GM18507 (cell line): ENCODE results near the gene C21orf91.
A peak's percentile ranks its signal among the peaks of the same experiment; 100 is the strongest.

Experiments
- DNase-seq: peaks from one replicate; pipeline ENCODE4 v3.0.0; 2011; ENCODE audit warnings: low read depth; ENCODE audit not compliant: insufficient read length; ENCODE audit errors: extremely low spot score
- FAIRE-seq: peaks from 2 replicates; lab custom pipeline; 2011; peaks lifted over from hg19 to GRCh38; lab: Jason Lieb, UNC

Gene C21orf91

DNA sequence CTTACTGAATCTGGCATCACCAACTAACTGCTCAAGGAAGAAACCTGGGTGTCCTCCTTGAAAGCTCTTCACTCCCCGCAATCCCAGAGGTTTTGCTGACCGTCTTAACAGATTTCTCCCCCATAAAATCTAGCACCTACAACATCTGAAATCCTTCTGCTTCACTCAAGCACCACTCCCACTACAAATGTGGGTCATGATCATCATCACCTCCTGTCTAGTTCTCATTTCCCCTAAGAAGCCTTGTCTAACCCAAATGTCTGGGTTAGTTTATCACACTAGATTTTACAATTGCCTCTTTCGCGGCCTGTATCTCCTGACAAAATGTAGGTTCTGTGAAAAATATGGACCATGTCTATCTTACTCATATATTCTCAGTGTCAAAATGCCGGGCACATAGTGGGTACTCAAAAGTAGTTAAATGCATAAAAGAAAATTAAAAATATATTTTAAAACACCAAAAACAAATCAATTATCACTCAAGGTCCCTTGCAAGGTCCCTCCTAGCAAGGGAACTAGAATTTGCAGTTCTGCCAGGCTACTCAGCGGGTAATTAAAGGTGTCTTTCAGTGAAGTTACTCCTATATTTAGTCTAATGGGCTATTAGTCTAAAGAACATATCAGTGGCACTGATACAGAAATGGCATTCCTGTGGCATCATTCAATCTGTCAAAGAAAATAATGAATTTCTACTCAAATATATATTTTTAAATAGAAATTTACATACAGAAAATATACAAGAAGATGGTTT lies 19.6 kb downstream of the C21orf91 start:
- FAIRE-seq (no peak), DNase-seq (no peak)

DNA sequence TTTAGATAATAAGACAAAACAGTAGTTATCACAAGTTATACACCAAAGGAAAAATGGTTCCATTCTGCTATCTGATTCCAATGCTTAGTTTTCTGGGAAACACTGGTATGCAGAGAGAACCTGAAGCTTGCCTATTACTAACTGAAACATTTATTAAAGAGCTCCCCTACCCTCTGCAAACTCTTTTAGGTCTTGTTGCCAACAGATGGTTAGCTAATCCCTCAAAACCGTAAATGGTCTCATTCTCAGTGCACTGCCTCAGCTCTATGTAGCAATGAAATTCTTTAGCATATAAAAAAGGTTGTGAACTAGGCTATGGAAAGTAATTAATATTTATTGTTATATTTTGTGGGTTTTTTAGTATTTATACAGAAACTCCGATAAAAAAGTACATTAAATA lies 20.4 kb downstream of the C21orf91 start:
- DNase-seq (no peak), FAIRE-seq (no peak)

DNA sequence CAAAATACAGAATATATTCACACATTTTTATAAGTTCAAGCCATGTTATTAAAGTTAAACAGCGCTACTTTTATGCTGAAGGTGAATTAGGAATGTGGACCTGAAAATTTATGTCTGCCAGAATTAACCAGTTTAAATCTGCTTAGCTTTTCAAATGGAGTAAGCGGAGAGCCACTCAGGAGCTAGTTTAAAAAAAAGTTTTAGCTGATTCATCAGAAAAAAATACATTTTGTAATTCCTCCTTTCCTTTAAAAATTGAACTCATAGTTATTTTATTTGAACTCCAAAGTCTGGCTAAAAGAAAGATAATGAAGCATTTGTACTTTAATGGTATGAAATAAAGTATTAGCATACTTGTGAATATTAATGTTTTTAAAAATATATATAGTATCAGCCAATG lies 21.2 kb downstream of the C21orf91 start:
- no peak for DNase-seq
- no peak for FAIRE-seq

DNA sequence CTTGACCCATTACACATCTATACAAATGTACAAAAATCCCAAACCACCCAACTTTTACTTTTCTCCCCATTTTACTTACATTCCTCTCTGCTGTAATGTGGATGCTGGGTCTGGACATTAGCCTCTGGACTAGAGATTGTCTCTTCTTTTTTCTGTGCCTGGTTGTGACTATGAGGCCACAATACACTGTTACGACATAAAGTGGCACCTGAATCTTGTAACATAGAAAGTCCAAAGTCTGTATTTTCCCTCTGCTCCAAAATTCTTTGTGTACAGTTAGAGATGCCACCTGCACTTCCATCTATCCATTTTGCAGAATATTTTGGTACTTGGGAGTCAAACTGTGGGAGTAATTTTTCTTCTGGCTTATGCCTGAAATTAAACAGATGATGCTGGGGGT lies 22.7 kb downstream of the C21orf91 start:
- no peak for DNase-seq
- no peak for FAIRE-seq

DNA sequence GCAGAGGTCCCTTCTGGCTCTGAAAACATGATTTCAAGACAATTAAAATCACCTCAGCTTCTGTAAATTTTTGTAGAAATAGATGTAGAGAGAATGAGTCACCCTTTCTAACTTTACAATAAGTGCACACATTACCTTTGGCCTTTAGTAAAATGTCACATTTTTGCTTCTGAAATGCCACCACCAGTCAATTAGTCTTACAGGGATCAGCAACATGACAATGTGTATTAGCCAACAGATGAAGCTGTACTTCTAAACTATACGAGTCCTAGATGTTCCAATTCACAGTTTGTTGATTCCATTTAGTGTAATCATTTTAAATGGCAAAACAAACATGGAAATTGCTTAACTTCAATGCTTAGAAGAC lies 23.1 kb downstream of the C21orf91 start:
- no peak for DNase-seq

DNA sequence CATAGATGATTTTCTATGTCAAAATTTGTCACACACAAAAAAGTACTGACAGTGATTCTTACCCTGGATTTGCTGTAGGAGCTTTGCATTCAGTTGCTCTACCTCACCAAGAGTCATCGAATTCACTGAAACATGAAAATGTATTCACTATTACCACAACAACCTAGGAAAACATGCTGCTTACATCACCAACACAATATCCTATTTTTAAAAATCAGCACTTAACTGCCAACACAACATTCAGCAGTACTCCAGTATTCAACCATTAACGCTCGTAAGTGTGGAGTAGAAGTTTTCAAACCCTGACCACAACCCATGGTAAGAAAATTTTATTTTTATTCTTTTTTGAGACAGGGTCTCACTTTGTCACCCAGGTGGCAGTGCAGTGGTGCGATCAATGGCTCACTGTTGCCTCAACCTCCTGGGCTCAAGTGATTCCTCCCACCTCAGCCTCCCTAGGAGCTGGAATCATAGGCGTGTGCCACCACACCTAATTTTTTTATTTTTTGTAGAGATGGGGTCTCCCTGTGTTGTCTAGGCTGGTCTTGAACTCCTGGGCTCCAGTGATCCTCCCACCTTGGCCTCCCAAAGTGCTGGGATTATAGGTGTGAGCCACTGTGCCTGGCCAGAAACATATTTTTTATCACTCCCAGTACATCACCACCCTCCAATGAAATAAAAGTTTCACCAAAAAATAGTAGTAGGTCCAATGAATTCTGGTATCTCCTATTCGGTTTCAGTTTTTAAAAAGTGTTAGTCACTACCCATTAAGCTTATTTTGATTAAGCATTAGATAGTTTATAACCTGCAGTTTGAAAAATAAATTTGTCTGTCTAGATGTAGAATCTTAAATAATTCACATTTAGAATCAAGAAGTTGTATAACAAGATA lies 23.8 kb downstream of the C21orf91 start:
- DNase-seq (no peak), FAIRE-seq (peak; percentile 5)

More for the DNA sequence above, 23.1 kb downstream of the C21orf91 start:
- no peak for FAIRE-seq

DNA sequence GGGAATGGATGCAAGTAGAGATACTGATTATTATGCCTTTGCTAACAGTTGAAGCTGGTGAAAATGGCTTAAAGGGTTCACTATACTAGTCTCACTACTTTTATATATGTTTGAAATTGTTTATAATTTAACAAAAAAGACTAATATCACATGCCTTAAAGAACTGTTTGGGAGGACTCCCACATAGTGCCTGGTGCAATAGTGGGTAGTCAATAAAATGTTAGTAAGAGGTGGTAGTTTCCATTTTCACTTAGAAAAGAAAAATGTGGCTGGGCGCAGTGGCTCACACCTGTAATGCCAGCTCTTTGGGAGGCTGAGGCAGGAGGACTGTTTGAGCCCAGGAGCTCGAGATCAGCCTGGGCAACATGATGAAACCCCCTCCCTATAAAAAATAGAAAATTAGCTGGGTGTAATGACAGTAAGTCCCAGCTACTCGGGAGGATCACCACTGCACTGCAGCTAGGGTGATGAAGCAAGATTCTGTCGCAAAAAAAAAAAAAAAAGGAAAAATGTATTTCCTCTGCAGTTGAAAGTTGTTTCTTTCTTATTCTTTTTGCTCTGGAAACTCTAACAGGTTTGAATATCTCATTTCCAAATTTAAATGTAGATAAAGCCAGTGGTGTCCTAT lies 24.5 kb downstream of the C21orf91 start:
- FAIRE-seq = peak; percentile 29

DNA sequence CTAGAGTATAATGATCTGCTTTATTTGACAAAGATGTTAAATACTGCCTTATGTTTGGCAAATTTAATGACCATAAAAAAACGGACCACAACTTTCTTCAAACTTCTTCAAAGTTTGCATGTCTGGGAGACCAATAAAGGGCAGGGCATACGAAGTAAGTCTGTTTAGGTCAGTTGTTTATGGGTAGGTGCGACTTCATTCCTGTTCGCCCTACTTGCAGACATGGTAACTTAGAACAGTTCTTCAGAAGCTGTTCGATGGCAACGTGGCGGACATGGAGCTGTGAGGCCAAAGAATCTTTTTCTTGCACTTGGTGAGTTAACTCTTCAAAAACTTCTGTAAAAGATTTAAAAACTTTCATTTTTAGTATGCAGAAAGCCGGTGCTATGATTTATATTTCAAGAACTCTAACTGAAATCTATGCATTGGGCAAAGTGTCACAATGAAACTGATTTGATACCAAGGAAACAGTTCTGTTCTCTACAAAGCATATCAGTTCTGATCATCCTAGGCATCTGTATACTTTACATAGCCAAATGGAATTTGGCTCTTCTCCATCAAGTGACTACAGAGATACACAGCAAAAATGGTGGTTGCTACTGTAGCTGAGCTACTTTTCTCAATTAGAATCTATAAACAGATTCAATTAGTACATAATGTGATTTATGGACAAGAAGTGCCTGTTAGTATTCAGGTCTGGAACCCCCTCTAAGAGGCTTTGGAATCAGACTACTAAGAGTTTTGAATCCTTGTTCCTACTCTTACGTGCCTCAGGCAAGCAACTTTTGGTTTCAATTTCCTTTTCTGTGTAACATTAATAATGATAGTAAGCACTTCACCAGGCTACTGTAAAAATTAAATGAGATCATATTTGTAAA lies 25.7 kb downstream of the C21orf91 start:
- FAIRE-seq (peak; percentile 72), DNase-seq (no peak)

More for the DNA sequence above, 24.5 kb downstream of the C21orf91 start:
- no peak for DNase-seq

DNA sequence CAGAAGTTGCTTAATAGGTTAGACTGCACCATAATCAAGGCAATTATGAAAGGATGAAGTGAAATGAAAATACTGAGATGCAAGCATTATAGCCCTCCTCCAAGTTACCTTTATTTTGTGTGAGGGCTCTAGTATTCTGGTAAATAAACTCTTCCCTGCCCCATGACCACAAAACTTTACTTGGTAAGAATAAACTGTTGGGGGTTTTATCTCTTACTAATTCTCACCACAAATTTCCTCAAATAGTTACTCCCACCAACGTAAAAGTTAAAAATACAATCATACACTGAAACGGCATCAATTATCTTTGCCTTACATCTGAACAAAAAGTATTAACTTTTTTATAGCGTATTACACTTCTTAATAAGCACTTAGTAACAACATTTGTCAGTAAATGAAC lies 29.5 kb downstream of the C21orf91 start:
- DNase-seq (no peak), FAIRE-seq (no peak)

DNA sequence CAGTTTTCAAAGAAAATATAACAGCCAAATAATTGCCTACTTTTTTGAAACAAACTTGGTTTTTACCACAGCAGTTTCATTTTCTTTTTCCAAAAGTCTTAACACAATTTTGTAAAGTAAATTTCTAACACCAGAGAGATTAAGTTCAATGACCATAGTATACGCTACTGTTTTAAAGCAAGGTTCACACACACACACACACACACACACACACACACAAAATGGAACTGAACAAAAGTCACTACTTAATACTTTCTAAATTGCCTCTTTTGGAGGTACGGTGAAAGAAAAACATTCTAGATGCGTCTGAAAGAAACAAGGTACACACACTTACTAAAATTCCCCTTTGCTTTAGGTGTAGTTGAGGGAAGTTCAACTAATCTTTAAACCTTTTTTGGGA lies 30.1 kb downstream of the C21orf91 start:
- FAIRE-seq = no peak
- no peak for DNase-seq

DNA sequence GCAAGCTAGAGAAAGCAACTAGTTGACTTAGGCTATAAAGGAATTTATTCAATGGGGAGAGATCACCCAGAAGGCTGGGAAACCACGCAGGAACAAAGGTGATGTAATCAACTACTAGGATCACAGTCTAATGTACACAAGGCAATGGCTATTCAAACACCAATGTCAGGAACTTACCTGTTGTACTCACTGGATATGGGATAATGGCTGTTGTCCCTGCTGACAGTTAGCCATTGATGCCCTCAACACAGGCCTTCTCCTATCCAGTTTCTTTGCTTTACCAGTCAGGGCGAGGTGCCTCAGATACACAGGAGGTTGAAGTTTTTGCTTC lies 32.3 kb downstream of the C21orf91 start:
- no peak for FAIRE-seq
- DNase-seq = no peak

DNA sequence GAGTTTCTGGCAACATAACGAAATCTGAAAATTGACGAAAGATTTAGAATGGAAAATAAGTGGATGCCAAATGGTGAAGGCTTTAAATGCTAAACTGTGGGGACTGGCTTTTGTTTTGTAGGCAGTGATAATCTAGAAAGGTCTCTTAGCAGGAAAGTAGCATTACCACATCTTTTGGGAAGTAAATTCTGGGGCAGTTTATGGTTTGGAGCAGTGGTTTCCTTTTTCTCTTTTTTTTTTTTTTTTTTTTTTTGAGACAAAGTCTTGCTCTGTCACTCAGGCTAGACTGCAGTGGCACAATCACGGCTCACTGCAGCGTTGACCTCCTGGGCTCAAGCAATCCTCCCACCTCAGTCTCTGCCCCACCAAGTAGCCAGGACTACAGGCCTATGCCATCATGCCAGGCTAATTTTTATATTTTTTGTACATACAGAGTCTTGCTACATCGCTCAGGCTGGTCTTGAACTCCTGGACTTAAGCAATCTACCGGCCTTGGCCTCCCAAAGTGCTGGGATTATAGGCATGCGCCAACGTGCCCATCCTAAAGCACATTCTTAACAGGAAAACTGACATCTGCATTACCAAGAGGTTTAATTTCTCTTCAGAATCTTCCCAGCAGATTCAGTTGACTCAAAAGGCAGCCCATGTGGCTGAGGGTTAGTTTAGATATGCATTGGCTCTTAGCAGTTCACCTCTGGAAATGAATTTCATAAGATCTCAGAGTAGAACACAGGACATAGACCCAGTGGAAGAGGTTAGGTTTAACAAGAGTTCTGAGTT lies 32.9 kb downstream of the C21orf91 start:
- FAIRE-seq (peak; percentile 60), DNase-seq (no peak)

DNA sequence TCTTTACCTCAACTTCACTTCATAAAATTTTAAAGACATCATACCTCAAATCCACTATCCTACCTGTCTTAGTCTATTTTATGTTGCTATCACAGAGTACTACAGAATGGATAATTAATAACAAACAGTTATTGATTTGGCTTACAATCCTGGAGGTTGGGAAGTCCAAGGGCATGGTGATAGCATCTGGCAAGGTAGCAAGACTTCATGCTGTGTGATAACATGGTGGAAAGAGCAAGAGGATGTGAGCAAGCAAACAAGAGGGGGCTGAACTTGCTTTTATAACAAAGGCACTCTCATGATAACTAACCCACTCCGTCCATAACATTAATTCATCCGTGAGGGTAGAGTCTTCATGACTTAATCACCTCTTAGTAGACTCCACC lies 33.8 kb downstream of the C21orf91 start:
- FAIRE-seq (no peak), DNase-seq (no peak)

DNA sequence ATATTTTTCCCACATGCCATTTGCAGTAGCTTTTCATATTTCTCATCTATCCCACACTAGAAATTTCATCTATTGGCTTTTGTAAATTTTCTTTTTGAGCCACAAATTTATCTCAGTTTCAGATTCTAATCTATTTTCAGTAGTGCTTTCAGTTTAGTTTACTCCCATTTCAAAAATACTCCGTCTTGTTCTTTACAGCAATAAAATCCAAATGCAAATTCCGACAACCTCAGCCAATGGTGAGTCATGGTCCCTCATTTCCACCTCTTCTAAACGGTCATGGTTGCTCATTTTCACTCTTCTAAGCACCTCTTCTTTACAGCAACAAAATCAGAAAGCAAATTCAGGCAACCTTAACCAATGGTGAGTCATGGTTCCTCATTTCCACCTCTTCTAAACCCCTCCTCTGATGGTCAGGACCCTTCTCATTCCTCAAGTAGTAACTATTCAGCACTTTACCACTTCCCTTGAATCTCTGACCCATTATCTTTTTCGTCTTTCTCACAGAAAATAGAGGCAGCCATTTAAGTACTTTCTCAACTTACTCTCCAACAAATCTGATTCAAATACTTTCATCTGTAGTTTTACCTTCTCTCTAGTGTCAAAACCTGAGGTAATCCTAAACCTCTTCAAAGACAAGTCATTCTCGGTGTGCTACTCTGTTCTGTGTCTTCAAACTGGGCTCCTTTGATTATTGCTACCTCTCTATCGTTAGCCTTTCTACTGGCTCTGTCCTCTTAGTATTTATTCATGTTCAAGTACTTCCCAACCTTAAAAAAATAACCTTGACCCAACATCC lies 34.4 kb downstream of the C21orf91 start:
- FAIRE-seq = no peak

DNA sequence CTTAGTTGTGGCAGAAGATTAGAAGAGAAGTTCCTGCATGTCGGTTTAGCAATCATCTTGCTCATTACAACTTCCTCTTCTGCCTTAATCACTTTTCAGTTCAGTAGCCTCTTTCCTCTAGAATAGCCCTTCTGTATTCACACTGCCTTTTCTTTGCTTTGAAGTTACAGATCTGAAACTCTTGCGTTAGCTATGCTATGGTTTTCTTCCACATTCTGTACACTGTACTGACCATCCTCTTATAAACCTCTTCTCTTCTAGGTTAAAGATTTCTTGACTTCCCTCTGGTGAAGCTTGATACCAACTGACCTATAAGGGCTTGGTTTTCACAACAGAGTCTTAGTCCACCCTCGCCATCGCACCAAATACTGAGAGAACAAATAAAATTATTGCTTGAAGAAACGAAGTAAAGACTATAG lies 35.0 kb downstream of the C21orf91 start:
- FAIRE-seq (peak; percentile 98), DNase-seq (no peak)

More for the DNA sequence above, 34.4 kb downstream of the C21orf91 start:
- DNase-seq = no peak

DNA sequence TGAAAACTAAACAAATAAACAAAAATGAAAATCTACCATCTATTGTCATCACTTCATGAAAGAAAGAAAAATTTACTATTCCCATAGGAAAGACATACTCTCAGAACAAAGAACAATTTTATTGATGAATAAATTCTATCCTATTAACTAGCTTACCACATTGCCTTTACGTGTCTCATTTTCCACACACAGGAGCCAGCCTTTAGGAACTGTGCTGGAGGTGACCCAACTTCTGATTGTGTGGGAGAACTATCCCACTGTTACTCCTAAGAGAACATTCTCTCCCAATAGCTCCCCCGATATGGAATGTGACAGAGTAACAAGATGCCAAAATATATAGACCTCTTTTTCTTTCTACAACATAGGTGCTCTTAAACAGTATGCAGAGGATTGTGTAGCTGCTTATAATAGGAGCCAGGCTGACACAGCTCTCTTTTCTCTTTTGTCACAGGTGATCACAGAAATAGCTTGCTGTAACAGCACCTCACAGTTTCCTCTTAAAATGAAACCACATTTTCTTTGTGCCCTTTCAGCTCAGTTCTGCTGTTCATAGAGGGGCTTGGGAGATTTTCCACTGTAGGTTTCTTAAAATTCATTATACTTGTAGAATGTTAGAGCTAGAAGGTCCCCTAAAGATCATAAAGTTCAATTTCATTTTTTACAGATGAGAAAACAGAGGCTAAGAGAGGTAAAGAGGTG lies 35.5 kb downstream of the C21orf91 start:
- DNase-seq (no peak), FAIRE-seq (peak; percentile 24)

DNA sequence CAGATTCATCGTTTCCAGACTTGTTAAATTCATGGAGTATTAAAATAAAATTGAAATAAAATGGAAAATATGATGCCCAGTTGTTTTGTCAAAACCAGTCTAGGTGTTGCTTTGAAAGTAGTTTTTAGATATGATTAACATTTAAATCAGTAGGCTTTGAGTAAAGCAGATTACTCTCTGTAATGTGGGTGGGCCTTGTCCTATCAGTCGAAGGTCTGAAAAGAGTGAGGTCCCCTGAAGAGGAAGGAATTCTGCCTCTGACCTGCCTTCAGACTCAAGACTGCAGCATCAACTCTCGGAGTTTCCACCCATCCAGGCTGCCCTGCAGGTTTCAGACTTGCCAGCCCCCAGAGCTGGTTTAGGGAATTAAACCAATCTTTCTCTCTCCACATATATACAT lies 36.2 kb downstream of the C21orf91 start:
- DNase-seq (no peak), FAIRE-seq (peak; percentile 64)
